ENCODE data around the gene HSPA1B.

HSPA1B gene

DNA sequence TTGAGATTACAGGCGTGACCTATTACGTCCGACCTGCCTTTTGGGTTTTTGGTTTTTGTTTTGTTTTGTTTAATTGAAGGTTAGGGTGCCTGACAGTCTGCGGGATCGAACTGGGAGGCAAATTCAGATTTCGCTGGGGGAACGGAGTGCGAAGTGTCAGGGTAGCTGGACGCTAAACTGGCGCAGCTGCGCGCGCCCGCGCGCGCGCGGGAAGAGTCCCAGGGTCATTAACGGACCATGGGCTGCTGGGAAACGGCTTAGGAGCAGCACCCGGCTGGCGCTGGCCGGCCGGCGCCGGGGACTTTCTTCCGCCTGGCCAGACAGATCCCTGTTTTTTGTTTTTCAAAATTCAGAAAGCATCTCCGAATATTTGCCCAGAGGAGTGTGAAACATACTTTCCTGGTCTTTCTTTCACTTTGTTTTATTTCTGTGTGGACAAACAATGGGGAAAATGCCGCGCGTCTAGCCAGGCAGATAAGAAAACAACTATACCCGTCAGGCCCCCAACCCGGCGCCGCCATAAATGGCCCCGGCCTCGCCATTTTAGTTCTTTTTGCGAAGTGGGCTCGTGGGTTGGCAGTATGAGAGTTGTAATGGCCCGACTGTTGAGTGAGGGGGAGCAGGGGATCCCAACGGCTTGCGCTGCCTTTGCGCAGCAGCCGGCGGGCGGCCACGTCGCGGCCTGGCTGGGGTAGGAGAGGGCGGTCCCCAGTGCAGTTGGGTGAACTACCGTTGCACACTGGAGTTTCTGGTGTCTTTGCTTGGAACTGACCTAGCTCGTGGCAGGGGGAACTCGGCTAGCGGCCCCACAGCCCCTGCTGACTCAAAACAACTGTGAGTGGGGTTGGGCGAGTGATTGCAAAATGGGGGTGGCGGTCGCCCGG lies 7.1 kb downstream of the HSPA1B start (continued):
- TF ChIP-seq, protein P1, sequence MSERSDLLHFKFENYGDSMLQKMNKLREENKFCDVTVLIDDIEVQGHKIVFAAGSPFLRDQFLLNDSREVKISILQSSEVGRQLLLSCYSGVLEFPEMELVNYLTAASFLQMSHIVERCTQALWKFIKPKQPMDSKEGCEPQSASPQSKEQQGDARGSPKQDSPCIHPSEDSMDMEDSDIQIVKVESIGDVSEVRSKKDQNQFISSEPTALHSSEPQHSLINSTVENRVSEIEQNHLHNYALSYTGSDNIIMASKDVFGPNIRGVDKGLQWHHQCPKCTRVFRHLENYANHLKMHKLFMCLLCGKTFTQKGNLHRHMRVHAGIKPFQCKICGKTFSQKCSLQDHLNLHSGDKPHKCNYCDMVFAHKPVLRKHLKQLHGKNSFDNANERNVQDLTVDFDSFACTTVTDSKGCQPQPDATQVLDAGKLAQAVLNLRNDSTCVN (tag by site-specific recombination; optimal IDR thresholded peaks at IDR 0.05), result peak; percentile 95
- TF ChIP-seq WT1 (tag by site-specific recombination; IDR thresholded peaks at IDR 0.05) (peak; percentile 76), ZNF792 (tag by site-specific recombination; IDR thresholded peaks at IDR 0.05) (0 out of 2 replicates have a peak, but pooled peaks have one; percentile 12), TRIM28 (IDR thresholded peaks at IDR 0.05; ENCODE audit: borderline replicate concordance, low read length) (no peak), KLF7 (tag by site-specific recombination; IDR thresholded peaks at IDR 0.05; ENCODE audit: borderline replicate concordance) (no peak), ZNF112 (tag by site-specific recombination; IDR thresholded peaks at IDR 0.05) (no peak), MEIS1 (CRISPR knock-in tag; IDR thresholded peaks at IDR 0.05; ENCODE audit: borderline replicate concordance) (no peak), ZSCAN23 (tag by site-specific recombination; IDR thresholded peaks at IDR 0.05) (no peak), ZFP69B (tag by site-specific recombination; IDR thresholded peaks at IDR 0.05) (peak; percentile 80), ZNF530 (tag by site-specific recombination; IDR thresholded peaks at IDR 0.05; ENCODE audit: low read depth) (no peak), GLIS1 (tag by site-specific recombination; IDR thresholded peaks at IDR 0.05) (no peak; the same call in 1 of the 2 replicates), SP7 (tag by site-specific recombination; IDR thresholded peaks at IDR 0.05) (peak; percentile 97), ZNF146 (tag by site-specific recombination; IDR thresholded peaks at IDR 0.05) (0 out of 2 replicates have a peak, but pooled peaks have one; percentile 11), FEZF1 (tag by site-specific recombination; IDR thresholded peaks at IDR 0.05) (peak; percentile 56), ZSCAN16 (tag by site-specific recombination; IDR thresholded peaks at IDR 0.05) (no peak), KLF10 (tag by site-specific recombination; IDR thresholded peaks at IDR 0.05) (peak; percentile 78), HOXD13 (CRISPR knock-in tag; IDR thresholded peaks at IDR 0.05; ENCODE audit: borderline replicate concordance) (no peak), ZNF658 (tag by site-specific recombination; IDR thresholded peaks at IDR 0.05) (no peak), SCRT1 (tag by site-specific recombination; IDR thresholded peaks at IDR 0.05; ENCODE audit: borderline replicate concordance) (no peak), OSR2 (tag by site-specific recombination; IDR thresholded peaks at IDR 0.05) (no peak)
- TF ChIP-seq, protein P2, sequence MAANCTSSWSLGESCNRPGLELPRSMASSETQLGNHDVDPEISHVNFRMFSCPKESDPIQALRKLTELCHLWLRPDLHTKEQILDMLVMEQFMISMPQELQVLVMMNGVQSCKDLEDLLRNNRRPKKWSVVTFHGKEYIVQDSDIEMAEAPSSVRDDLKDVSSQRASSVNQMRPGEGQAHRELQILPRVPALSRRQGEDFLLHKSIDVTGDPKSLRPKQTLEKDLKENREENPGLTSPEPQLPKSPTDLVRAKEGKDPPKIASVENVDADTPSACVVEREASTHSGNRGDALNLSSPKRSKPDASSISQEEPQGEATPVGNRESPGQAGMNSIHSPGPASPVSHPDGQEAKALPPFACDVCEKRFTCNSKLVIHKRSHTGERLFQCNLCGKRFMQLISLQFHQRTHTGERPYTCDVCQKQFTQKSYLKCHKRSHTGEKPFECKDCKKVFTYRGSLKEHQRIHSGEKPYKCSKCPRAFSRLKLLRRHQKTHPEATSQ (tag by site-specific recombination; IDR thresholded peaks at IDR 0.05), result peak; percentile 88
- TF ChIP-seq, protein P3, sequence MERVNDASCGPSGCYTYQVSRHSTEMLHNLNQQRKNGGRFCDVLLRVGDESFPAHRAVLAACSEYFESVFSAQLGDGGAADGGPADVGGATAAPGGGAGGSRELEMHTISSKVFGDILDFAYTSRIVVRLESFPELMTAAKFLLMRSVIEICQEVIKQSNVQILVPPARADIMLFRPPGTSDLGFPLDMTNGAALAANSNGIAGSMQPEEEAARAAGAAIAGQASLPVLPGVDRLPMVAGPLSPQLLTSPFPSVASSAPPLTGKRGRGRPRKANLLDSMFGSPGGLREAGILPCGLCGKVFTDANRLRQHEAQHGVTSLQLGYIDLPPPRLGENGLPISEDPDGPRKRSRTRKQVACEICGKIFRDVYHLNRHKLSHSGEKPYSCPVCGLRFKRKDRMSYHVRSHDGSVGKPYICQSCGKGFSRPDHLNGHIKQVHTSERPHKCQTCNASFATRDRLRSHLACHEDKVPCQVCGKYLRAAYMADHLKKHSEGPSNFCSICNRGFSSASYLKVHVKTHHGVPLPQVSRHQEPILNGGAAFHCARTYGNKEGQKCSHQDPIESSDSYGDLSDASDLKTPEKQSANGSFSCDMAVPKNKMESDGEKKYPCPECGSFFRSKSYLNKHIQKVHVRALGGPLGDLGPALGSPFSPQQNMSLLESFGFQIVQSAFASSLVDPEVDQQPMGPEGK (tag by site-specific recombination; IDR thresholded peaks at IDR 0.05), result peak; percentile 73
- TF ChIP-seq, protein P4, sequence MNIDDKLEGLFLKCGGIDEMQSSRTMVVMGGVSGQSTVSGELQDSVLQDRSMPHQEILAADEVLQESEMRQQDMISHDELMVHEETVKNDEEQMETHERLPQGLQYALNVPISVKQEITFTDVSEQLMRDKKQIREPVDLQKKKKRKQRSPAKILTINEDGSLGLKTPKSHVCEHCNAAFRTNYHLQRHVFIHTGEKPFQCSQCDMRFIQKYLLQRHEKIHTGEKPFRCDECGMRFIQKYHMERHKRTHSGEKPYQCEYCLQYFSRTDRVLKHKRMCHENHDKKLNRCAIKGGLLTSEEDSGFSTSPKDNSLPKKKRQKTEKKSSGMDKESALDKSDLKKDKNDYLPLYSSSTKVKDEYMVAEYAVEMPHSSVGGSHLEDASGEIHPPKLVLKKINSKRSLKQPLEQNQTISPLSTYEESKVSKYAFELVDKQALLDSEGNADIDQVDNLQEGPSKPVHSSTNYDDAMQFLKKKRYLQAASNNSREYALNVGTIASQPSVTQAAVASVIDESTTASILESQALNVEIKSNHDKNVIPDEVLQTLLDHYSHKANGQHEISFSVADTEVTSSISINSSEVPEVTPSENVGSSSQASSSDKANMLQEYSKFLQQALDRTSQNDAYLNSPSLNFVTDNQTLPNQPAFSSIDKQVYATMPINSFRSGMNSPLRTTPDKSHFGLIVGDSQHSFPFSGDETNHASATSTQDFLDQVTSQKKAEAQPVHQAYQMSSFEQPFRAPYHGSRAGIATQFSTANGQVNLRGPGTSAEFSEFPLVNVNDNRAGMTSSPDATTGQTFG (tag by site-specific recombination; IDR thresholded peaks at IDR 0.05; ENCODE audit: borderline replicate concordance), result no peak
- TF ChIP-seq, protein P5, sequence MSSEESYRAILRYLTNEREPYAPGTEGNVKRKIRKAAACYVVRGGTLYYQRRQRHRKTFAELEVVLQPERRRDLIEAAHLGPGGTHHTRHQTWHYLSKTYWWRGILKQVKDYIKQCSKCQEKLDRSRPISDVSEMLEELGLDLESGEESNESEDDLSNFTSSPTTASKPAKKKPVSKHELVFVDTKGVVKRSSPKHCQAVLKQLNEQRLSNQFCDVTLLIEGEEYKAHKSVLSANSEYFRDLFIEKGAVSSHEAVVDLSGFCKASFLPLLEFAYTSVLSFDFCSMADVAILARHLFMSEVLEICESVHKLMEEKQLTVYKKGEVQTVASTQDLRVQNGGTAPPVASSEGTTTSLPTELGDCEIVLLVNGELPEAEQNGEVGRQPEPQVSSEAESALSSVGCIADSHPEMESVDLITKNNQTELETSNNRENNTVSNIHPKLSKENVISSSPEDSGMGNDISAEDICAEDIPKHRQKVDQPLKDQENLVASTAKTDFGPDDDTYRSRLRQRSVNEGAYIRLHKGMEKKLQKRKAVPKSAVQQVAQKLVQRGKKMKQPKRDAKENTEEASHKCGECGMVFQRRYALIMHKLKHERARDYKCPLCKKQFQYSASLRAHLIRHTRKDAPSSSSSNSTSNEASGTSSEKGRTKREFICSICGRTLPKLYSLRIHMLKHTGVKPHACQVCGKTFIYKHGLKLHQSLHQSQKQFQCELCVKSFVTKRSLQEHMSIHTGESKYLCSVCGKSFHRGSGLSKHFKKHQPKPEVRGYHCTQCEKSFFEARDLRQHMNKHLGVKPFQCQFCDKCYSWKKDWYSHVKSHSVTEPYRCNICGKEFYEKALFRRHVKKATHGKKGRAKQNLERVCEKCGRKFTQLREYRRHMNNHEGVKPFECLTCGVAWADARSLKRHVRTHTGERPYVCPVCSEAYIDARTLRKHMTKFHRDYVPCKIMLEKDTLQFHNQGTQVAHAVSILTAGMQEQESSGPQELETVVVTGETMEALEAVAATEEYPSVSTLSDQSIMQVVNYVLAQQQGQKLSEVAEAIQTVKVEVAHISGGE (tag by site-specific recombination; conservative IDR thresholded peaks at IDR 0.05; ENCODE audit: low read depth), result peak; percentile 34; the same call in 1 of the 2 replicates
- TF ChIP-seq, protein P6, sequence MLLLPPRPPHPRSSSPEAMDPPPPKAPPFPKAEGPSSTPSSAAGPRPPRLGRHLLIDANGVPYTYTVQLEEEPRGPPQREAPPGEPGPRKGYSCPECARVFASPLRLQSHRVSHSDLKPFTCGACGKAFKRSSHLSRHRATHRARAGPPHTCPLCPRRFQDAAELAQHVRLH (tag by site-specific recombination; IDR thresholded peaks at IDR 0.05), result peak; percentile 93
